GM12878 (cell line): ENCODE data around the gene PPWD1. TPM values are rescaled to one million over a fixed set of nuclear protein-coding genes. Genes with fewer than 3 reads are reported as not detected.

Source experiments
- ATAC-seq: fragments of 200-7000 bp; cut with Tn5 transposase; 3 replicates; pipeline ENCODE4 v1.9.1; 2020; ENCODE audit warnings: mild to moderate bottlenecking, moderate library complexity
- BruUV-seq: library from RNA; stranded (reverse); fragments of 400-500 nt; replicated peaks from 2 replicates; lab custom pipeline; 2021; lab: Mats Ljungman, UMichigan
- CTCF ChIA-PET: fragments of 300-600 bp; sonication (Branson Sonifier 250); formaldehyde crosslinking; extraction: SDS; loops from one replicate; lab custom pipeline; 2021; ENCODE audit warnings: inconsistent platforms; lab: Yijun Ruan, JAX
- POLR2A ChIA-PET: fragments of 350-600 bp; formaldehyde crosslinking; extraction: SDS; loops from one replicate; lab custom pipeline; 2021; ENCODE audit warnings: inconsistent platforms; lab: Charles Lee
- RAD21 ChIA-PET: fragments of 300-600 bp; sonication (Branson Sonifier 250); formaldehyde crosslinking; loops from one replicate; lab custom pipeline; 2023; ENCODE audit warnings: antibody characterized with exemption; ENCODE audit not compliant: unreplicated experiment; lab: Charles Lee
- SMC1A ChIA-PET: fragments of 300-600 bp; sonication (Branson Sonifier 250); formaldehyde crosslinking; loops from one replicate; lab custom pipeline; 2023; ENCODE audit not compliant: unreplicated experiment, uncharacterized antibody; lab: Charles Lee
- DNase-seq: peaks from one replicate; pipeline ENCODE4 v3.0.0-alpha.2; 2011; ENCODE audit warnings: low read depth, low spot score
- FAIRE-seq: peaks from 3 replicates; lab custom pipeline; 2011; peaks lifted over from hg19 to GRCh38; lab: Jason Lieb, UNC
- H2AFZ ChIP-seq: 2 replicates; pipeline ENCODE4 v1.6.0; 2011; ENCODE audit warnings: low read depth, low read length, control low read depth; ENCODE audit not compliant: control insufficient read depth
- H3K27ac ChIP-seq: 2 replicates; pipeline ENCODE4 v1.5.1; 2011; ENCODE audit warnings: control low read depth; ENCODE audit not compliant: control insufficient read depth, insufficient read depth
- H3K27me3 ChIP-seq, 2 experiments: replicated peaks in 1 of 2; 2 replicates each; pipeline versions ENCODE4 v1.6.0 to v1.6.1; 2011; ENCODE audit warnings: low read length in 1 of 2; ENCODE audit not compliant: control insufficient read depth in 2 of 2, insufficient read depth in 2 of 2
- H3K36me3 ChIP-seq, 2 experiments: 2 replicates each; pipeline ENCODE4 v1.5.1; 2011; ENCODE audit warnings: low read length in 1 of 2; ENCODE audit not compliant: control insufficient read depth in 2 of 2, insufficient read depth in 2 of 2
- H3K4me1 ChIP-seq: 2 replicates; pipeline ENCODE4 v1.6.1; 2011; ENCODE audit warnings: mild to moderate bottlenecking, low read length, moderate library complexity, mixed read lengths; ENCODE audit not compliant: control insufficient read depth, insufficient read depth
- H3K4me2 ChIP-seq: 2 replicates; pipeline ENCODE4 v1.6.0; 2011; ENCODE audit warnings: control low read depth; ENCODE audit not compliant: control insufficient read depth, insufficient read depth
- H3K4me3 ChIP-seq: fragments of 200-600 bp; sonication (generic); 2 replicates; pipeline ENCODE4 v1.5.1; 2016
- H3K79me2 ChIP-seq: 2 replicates; pipeline ENCODE4 v1.6.0; 2011; ENCODE audit warnings: low read length; ENCODE audit not compliant: control insufficient read depth, insufficient read depth
- H3K9ac ChIP-seq: 2 replicates; pipeline ENCODE4 v1.8.0; 2011; ENCODE audit warnings: low read length, control low read depth, mixed read lengths; ENCODE audit not compliant: control insufficient read depth, insufficient read depth
- H3K9me3 ChIP-seq: replicated peaks from 3 replicates; pipeline ENCODE4 v1.5.1; 2011; ENCODE audit warnings: mild to moderate bottlenecking, low read length; ENCODE audit not compliant: control insufficient read depth, insufficient read depth
- H4K20me1 ChIP-seq: 2 replicates; pipeline ENCODE4 v1.6.0; 2011; ENCODE audit not compliant: control insufficient read depth, insufficient read depth
- ASH2L ChIP-seq: fragments of 300-600, 200-600 bp; sonication (generic); IDR thresholded peaks from 2 replicates; pipeline ENCODE4 v1.6.1; 2017; ENCODE audit warnings: low read depth, mild to moderate bottlenecking, borderline replicate concordance
- ATF3 ChIP-seq: IDR thresholded peaks from 2 replicates; pipeline ENCODE4 v1.6.1; 2011; ENCODE audit warnings: low read depth, mild to moderate bottlenecking, low read length, moderate library complexity, borderline replicate concordance; ENCODE audit errors: extremely low read depth
- EP300 ChIP-seq, 2 experiments: fragments of 150-350 bp in 1 of 2; IDR thresholded peaks; 2 replicates each; pipeline ENCODE4 v1.6.1; 2011 to 2012; ENCODE audit warnings: low read depth in 2 of 2, low read length in 2 of 2, borderline replicate concordance in 1 of 2, improper control_type of control experiment in 1 of 2, inconsistent platforms in 1 of 2; ENCODE audit not compliant: control insufficient read depth in 1 of 2
- HCFC1 ChIP-seq: fragments of 150-350 bp; IDR thresholded peaks from 2 replicates; pipeline ENCODE4 v1.6.1; 2014; ENCODE audit warnings: low read length
- HDGF ChIP-seq: fragments of 450-650 bp; IDR thresholded peaks from 2 replicates; pipeline ENCODE4 v1.6.1; 2016; ENCODE audit warnings: antibody characterized with exemption
- KDM1A ChIP-seq: fragments of 200-600 bp; sonication (generic); IDR thresholded peaks from 2 replicates; pipeline ENCODE4 v1.6.1; 2016; ENCODE audit warnings: borderline replicate concordance
- NFXL1 ChIP-seq: fragments of 450-650 bp; IDR thresholded peaks from 2 replicates; pipeline ENCODE4 v1.6.1; 2017; ENCODE audit warnings: antibody characterized with exemption, mild to moderate bottlenecking, borderline replicate concordance
- NFYB ChIP-seq: IDR thresholded peaks from 2 replicates; pipeline ENCODE4 v1.6.1; 2011; ENCODE audit warnings: low read depth, mild to moderate bottlenecking, low read length, improper control_type of control experiment, moderate library complexity; ENCODE audit not compliant: insufficient read depth
- NR2F1 ChIP-seq: fragments of 450-650 bp; conservative IDR thresholded peaks from 2 replicates; pipeline ENCODE4 v1.6.1; 2017; ENCODE audit warnings: mild to moderate bottlenecking
- PML ChIP-seq: IDR thresholded peaks from 2 replicates; pipeline ENCODE4 v1.6.1; 2012; ENCODE audit warnings: low read length, inconsistent platforms
- RAD51 ChIP-seq: fragments of 450-650 bp; IDR thresholded peaks from 2 replicates; pipeline ENCODE4 v1.6.1; 2016; ENCODE audit warnings: moderate library complexity, mild to moderate bottlenecking, inconsistent platforms
- RFX5 ChIP-seq: IDR thresholded peaks from 2 replicates; pipeline ENCODE4 v1.6.1; 2011; ENCODE audit warnings: low read depth, low read length, improper control_type of control experiment
- SMAD5 ChIP-seq: IDR thresholded peaks from 2 replicates; pipeline ENCODE4 v1.6.1; 2016; ENCODE audit warnings: antibody characterized with exemption, low read depth
- SRF ChIP-seq, 2 experiments: IDR thresholded peaks; 2 replicates each; pipeline ENCODE4 v1.6.1; 2011; ENCODE audit warnings: low read depth in 2 of 2, low read length in 2 of 2, mild to moderate bottlenecking in 1 of 2, moderate library complexity in 1 of 2
- SUPT20H ChIP-seq: IDR thresholded peaks from 2 replicates; pipeline ENCODE4 v1.6.1; 2011; ENCODE audit warnings: low read depth, mild to moderate bottlenecking, low read length, moderate library complexity, borderline replicate concordance; ENCODE audit not compliant: control insufficient read depth
- TARDBP ChIP-seq: IDR thresholded peaks from 2 replicates; pipeline ENCODE4 v1.6.1; 2016; ENCODE audit warnings: borderline replicate concordance
- WRNIP1 ChIP-seq: IDR thresholded peaks from 2 replicates; pipeline ENCODE4 v1.6.1; 2011; ENCODE audit warnings: low read depth, low read length, improper control_type of control experiment, borderline replicate concordance
- ZBED1 ChIP-seq: IDR thresholded peaks from 2 replicates; pipeline ENCODE4 v1.6.1; 2016; ENCODE audit warnings: borderline replicate concordance
- ZBTB11 ChIP-seq: fragments of 450-650 bp; formaldehyde crosslinking; IDR thresholded peaks from 2 replicates; pipeline ENCODE4 v1.5.0; 2022; ENCODE audit warnings: mild to moderate bottlenecking, missing genetic modification characterization
- WGBS: methylation state at CpG from one replicate; pipeline ENCODE4 v1.1.6; 2016; ENCODE audit warnings: low lambda C conversion rate; ENCODE audit not compliant: insufficient replicate concordance, insufficient coverage; ENCODE audit errors: missing lambda C conversion rate; 5-methylcytosine and 5-hydroxymethylcytosine counted together
- in situ Hi-C: fragments of 300-500 bp; cut with MboI; formaldehyde crosslinking; loops from 9 replicates; pipeline ENCODE4 v1.14.3; 2018; ENCODE audit warnings: mixed read lengths
- intact Hi-C: fragments of 100-400 bp; cut with micrococcal nuclease; formaldehyde crosslinking; loops from one replicate; pipeline ENCODE4 v1.14.2; 2022; ENCODE audit not compliant: unreplicated experiment
- polyA plus RNA-seq, 11 experiments: library from polyadenylated mRNA; depleted of rRNA in 4 of 11; unstranded in 6 of 11; stranded (reverse) in 5 of 11; fragments of >200 nt; fragmentation: Nextera tagmentation in 4 of 11; fragmentation: Illumina TruSeq in 1 of 11; extraction: Ambion mirVana in 4 of 11; extraction: Trizol in 1 of 11; gene quantifications; 1 replicate in 1 of 11; 2 replicates in 10 of 11; pipeline versions ENCODE4 v1.2.1 to v1.2.3, GENCODE V29; 2011 to 2016; ENCODE audit warnings: inconsistent platforms in 2 of 11, missing spikeins in 2 of 11, low read depth in 1 of 11
- total RNA-seq, 4 experiments: library from RNA; depleted of rRNA in 3 of 4; stranded (reverse); fragments of >200 nt in 3 of 4; fragmentation: Illumina TruSeq in 1 of 4; extraction: Trizol in 1 of 4; gene quantifications; 2 replicates each; pipeline versions ENCODE4 v1.2.1 to v1.2.3, GENCODE V29; 2013 to 2021

Gene PPWD1
- total and polyA plus RNA-seq, 10 of the 15 experiments (the other 5 are each of a cell fraction or from before 2014, with no cell fraction given), result 18.0 to 53.9 (median 43.2) TPM

GRCh38 chr5:65555287-65555686, 7.8 kb upstream of the PPWD1 start (continued):
- TF ChIP-seq ZBTB11 (CRISPR knock-in tag), result no peak
- no peak for TF ChIP-seq NR2F1
- TF ChIP-seq SRF (IDR thresholded peaks at IDR 0.05; ENCODE audit: low read depth in 2 of 2, low read length in 2 of 2), result no peak
- no peak for TF ChIP-seq ASH2L
- no peak for TF ChIP-seq HDGF
- TF ChIP-seq ZBED1, result no peak
- no peak for TF ChIP-seq ATF3
- TF ChIP-seq SMAD5, result no peak

- ChIA-PET CTCF (interaction anchor here (1.0 to 1.2 kb wide), 2 partner anchors 37 to 74 kb away, joined by 3 read pairs; partner anchors contain the start of gene ADAMTS6), RAD21 (interaction anchor here (1.2 to 1.6 kb wide), 2 partner anchors 11 to 74 kb away, joined by 3 read pairs; no protein-coding TSS in a partner anchor), POLR2A (interaction anchor here (0.9 to 1.2 kb wide), 2 partner anchors 12 to 370 kb away, joined by 3 to 4 read pairs; partner anchors contain the start of gene ERBIN), SMC1A (interaction anchor here (0.8 to 2.0 kb wide), 6 partner anchors 24 to 746 kb away, joined by 3 to 5 read pairs (median 4); no protein-coding TSS in a partner anchor)
- BruUV-seq, result no TSS peak
- Histone ChIP-seq H3K9me3 (no peaks in the 10 kb centered on the region), H3K4me2 (no peak overlapping the region), H3K27me3 (no peaks in the 10 kb centered on the region), H3K4me1 (no peaks in the 10 kb centered on the region), H2AFZ (no peak overlapping the region), H3K36me3 (peaks cover 0 to under 1% of the 10 kb centered on the region in 2 experiments; a peak in 2 of 4 replicates), H3K9ac (no peak overlapping the region), H3K79me2 (peaks cover 11% of the 10 kb centered on the region), H4K20me1 (no peaks in the 10 kb centered on the region), H3K27ac (no peak overlapping the region), H3K4me3 (no peak overlapping the region)
- DNase-seq, result no peak
- intact Hi-C loops (no loop called here), in situ Hi-C loops (no loop called here)
- 91% methylated on average over 2 of the region's 2 CpGs for WGBS
- ATAC-seq, result no peak
- FAIRE-seq, result no peak
- TF ChIP-seq HCFC1, result no peak
- TF ChIP-seq NR2F1, result no peak
- no peak for TF ChIP-seq NFYB
- TF ChIP-seq SUPT20H, result no peak
- TF ChIP-seq KDM1A, result no peak
- no peak for TF ChIP-seq RFX5
- TF ChIP-seq TARDBP, result no peak
- no peak for TF ChIP-seq NFXL1
- no peak for TF ChIP-seq PML
- no peak for TF ChIP-seq WRNIP1
- TF ChIP-seq EP300 (IDR thresholded peaks at IDR 0.05; ENCODE audit: borderline replicate concordance in 1 of 2, control insufficient read depth in 1 of 2, low read depth in 2 of 2, low read length in 2 of 2), result no peak
- TF ChIP-seq RAD51, result no peak
Observed at GRCh38 chr5:65556181-65556580, 6.9 kb upstream of the PPWD1 start.
